Stimulated activated CD4-positive, alpha-beta T cell treated with anti-CD3 and anti-CD28 coated beads, Interleukin-1b, Interleukin-23, amount 100 ng/mL, for 4 hours (primary cell): ENCODE data around the gene STOM.

Source experiments
- DNase-seq, 2 donors: peaks; one replicate each; pipeline ENCODE4 v3.0.0-alpha.2; 2020; ENCODE audit warnings: low read depth in 2 of 2

STOM gene

GRCh38 chr9:121321016-121321503, 49.0 kb downstream of the STOM start:
- no peak for DNase-seq

GRCh38 chr9:121319383-121319780, 50.7 kb downstream of the STOM start:
- DNase-seq = no peak

GRCh38 chr9:121318631-121319382, 51.2 kb downstream of the STOM start:
- DNase-seq = no peak

- no peak for DNase-seq
Measured at GRCh38 chr9:121317737-121318630, 52.1 kb downstream of the STOM start.

GRCh38 chr9:121316852-121317373, 53.1 kb downstream of the STOM start:
- no peak for DNase-seq

- DNase-seq = no peak
Measured at GRCh38 chr9:121316378-121316777, 53.7 kb downstream of the STOM start.

GRCh38 chr9:121313458-121314152, 56.4 kb downstream of the STOM start:
- DNase-seq = no peak

- DNase-seq = no peak
Measured at GRCh38 chr9:121312169-121312568, 57.9 kb downstream of the STOM start.

GRCh38 chr9:121310571-121310970, 59.5 kb downstream of the STOM start:
- DNase-seq = no peak

GRCh38 chr9:121309833-121310425, 60.1 kb downstream of the STOM start:
- DNase-seq = no peak

GRCh38 chr9:121309171-121309570, 60.9 kb downstream of the STOM start:
- no peak for DNase-seq

- DNase-seq = no peak
Measured at GRCh38 chr9:121308765-121309164, 61.3 kb downstream of the STOM start.

GRCh38 chr9:121307976-121308375, 62.1 kb downstream of the STOM start:
- no peak for DNase-seq

GRCh38 chr9:121305269-121305994, 64.6 kb downstream of the STOM start:
- no peak for DNase-seq

GRCh38 chr9:121304707-121305106, 65.3 kb downstream of the STOM start:
- DNase-seq = no peak

GRCh38 chr9:121303456-121304451, 66.3 kb downstream of the STOM start:
- DNase-seq = no peak

- DNase-seq = no peak
Measured at GRCh38 chr9:121302786-121303185, 67.3 kb downstream of the STOM start.

- no peak for DNase-seq
Measured at GRCh38 chr9:121302341-121302740, 67.7 kb downstream of the STOM start.

GRCh38 chr9:121301881-121302286, 68.2 kb downstream of the STOM start:
- no peak for DNase-seq
